Stimulated activated CD8-positive, alpha-beta memory T cell treated with anti-CD3 and anti-CD28 coated beads, Interleukin-4, amount 100 ng/mL, for 24 hours (primary cell): ENCODE results near the gene LTB.
A peak's percentile ranks its signal among the peaks of the same experiment; 100 is the strongest.
"Not testable (repeated sequence)": the region's sequence is repeated elsewhere in the genome, so short reads cannot be mapped to it uniquely, and the experiment has no call there.

ENCODE experiments used
- DNase-seq: peaks from one replicate; pipeline ENCODE4 v3.0.0-alpha.2; 2020; ENCODE audit warnings: low read depth

Gene LTB

GRCh38 chr6:31609519-31610406, 27.5 kb upstream of the LTB start:
- no peak for DNase-seq

DNA sequence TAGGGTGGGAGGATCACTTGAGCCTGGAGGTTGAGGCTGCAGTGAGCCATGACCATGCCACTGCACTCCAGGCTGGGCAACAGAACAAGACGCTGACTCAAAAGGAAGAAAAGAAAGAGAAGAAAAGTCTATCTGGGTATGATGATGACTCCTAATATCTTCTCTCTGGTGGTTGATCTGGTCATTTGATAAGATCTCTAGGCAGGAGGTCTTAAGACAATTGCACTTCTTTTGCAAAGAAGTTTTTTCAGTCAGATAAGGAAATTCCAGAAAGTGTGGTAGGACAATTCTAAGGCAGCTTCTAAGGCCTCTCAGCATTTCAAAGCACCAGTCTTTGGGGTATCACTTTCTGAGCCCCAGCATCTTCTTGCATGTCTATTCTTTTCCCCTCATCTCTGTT, 25.1 kb upstream of the LTB start:
- DNase-seq = no peak

- no peak for DNase-seq
Measured at GRCh38 chr6:31597006-31597405, 14.8 kb upstream of the LTB start.

DNA sequence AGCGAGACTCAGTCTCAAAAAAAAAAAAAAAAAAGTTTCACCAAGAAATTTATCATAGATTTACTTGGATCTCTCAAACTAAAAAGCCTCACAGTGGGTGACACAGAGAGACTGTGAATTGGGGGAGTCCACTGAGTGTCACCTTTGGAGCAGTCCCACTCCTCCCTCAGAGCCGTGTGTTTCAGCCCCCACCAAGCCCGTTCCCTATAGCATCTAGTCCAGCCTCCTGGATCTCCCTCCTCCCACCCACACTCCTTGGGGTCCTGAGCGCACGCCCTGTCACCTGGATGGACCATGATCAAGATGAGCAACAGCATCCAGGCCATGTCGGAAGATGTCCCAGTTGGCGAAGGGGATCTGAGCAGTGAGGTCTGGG, 10.2 kb upstream of the LTB start:
- no peak for DNase-seq

- not testable (repeated sequence) for DNase-seq
Measured at GRCh38 chr6:31590691-31591090, 8.5 kb upstream of the LTB start.

GRCh38 chr6:31588871-31589650, 6.8 kb upstream of the LTB start:
- no peak for DNase-seq

DNA sequence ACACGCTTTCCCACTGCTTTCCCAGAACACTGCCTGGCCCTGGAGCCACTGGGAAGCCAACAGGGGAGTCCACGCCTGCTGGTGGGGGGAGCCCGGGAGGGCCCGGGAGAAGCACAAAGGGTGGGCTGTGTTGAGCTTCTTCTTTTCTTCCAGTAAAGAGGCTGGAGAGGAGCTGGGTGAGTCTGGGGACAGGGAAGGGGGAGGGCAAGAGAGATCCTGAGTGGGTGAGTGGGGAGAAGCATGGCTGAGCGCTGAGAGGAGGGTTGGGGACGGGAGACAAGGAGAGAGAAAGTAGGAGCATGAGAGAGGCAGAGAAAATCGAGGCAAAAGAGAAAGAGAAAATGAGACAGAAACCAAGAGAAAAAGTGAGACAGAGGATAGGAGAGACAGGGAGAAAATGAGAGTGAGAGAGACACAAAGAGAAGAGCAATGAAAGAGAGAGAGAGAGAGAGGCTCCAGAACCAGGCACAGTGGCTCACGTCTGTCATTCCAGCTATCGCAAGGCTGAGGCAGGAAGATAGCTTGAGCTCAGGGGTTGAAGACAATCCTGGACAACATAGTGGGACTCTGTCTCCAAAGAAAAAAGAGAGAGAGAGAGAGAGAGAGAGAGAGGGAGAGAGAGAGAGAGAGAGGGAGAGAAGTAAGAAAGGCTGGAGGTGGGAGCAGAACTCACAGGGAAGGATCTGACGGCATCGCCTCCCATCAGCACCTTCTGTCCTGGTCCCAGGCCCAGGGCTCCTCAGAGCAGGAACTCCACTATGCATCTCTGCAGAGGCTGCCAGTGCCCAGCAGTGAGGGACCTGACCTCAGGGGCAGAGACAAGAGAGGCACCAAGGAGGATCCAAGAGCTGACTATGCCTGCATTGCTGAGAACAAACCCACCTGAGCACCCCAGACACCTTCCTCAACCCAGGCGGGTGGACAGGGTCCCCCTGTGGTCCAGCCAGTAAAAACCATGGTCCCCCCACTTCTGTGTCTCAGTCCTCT, 5.9 kb upstream of the LTB start:
- no peak for DNase-seq

- no peak for DNase-seq
Measured at GRCh38 chr6:31586599-31587281, 4.5 kb upstream of the LTB start.

DNA sequence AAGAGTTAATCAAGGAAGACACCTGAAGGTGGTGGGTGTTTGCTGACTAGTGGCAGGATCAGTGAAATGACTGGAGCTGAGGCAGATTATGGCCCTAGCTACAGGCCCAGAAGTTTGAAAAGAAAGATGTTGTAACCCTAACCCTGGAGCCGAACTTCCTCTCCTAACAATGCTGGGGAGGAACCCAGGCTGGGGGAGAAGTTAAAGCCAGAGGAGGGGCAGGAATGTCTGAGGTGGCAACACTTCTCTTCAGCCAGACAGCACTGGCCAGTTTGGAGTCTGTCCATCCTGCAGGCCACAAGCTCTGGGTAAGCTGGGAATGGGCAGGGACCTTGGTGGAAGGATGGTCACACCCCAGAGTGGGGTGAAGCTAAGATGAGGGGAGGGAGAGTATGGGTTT, 3.8 kb upstream of the LTB start, which contains the start of gene LST1:
Gene LST1 (plus strand): TSS at position 270 of the 400 bp plus-strand sequence. CDS start 1,023 bp downstream, outside the sequence.
- no peak for DNase-seq

DNA sequence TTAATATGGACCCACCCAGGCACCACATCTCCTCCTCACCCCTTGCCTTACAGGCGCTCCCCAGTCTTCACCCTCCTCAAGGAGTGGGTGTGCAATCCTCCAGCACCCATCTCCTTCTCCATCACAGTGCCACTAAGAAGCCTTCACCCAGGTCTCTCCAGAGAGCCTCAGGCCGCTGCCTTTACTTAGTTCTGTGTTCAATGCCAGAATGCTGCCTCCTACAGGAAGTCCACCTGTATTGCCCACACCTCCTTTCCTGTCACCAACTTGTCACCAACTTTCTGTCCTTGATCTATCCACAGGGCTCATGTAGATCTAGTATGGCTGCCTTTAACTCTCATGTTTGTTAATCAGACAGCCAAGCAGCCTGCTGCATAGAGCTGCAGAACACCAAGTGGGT, 3.3 kb upstream of the LTB start:
- no peak for DNase-seq

- no peak for DNase-seq
Measured at GRCh38 chr6:31581434-31582229, 592 bp downstream of the LTB start.

DNA sequence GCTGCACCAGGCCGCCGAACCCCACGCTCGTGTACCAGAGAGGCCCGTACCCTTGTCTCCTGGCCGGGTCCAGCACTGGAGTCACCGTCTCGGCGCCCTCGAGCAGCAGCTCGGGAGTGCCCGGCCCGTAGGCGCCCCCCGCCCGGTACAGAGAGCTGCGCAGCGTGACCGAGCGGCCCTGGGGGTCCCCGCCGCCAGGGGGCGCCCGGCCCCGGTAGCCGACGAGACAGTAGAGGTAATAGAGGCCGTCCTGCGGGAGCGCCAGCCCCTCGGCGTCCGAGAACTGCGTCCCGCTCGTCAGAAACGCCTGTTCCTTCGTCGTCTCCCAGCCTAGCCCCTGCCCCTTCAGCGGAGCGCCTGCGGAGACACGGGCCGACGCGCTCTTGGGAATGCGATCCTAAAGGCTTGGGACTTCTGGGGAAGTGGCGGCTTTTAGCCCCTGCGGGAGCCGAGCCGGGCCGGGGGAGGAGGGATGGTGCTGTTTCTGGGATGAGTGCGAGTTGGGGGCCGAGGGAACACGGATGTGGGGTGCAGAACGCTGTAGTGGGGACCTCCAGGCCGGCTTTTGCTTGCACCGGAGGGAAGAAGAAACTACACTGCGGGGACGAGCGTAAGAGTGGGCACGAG, 1.3 kb downstream of the LTB start:
- DNase-seq = peak; percentile 83

DNA sequence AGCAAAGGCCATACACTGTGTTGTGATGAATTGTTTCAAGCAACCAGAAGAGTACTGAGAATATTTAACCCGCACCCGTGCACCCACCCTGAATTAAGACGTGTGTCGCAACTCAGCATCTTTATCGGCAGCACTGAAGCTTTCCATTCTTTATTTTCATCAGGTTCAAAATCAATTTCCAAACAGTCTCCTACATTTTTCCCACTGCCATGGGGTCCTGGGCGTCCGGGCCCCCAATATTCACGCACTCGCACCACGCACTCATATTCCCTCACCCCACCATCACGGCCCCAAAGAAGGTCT, 1.8 kb downstream of the LTB start:
- DNase-seq = no peak

DNA sequence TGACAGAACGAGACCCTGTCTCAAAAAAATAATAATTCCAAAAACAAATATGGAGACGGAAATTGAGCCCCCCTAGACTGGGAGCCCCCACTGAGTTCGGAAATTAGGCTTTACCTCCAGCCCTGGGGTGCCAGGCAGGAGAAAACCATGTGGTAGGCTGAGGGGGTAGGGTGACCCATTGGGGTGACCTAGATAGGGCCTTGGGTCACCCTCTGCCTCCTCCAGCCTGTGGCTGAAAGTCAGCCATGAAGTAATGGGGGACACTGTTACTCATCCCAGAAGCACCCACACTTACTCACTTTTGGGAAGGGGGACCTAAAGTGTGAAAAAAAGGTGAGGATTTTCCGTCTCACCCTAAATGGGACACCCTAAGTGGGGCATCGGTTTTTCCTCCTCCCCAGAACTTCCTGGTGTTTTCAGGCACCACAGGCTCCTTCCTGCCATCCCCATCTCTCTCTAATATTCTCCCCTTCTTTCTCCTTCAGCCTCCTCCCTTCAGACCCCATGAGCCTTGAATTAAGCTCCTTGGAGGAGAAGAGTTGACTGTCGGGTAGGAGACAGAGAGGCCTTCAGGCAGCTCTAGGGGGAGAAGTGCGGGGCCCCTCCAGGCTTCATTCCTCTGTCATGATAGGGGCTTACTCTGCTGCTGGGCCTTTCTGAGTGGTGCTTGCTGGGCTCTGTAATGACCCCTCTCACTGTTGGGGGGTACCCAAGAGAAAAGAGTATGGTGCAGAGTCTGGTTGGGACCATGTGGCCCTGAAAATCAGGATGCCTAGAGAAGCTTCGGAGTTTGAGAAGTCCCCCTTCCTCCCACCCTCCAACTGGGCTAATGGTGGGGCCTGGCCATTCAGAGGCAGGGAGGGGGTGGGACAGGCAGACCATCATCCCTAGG, 2.4 kb downstream of the LTB start:
- DNase-seq = no peak

DNA sequence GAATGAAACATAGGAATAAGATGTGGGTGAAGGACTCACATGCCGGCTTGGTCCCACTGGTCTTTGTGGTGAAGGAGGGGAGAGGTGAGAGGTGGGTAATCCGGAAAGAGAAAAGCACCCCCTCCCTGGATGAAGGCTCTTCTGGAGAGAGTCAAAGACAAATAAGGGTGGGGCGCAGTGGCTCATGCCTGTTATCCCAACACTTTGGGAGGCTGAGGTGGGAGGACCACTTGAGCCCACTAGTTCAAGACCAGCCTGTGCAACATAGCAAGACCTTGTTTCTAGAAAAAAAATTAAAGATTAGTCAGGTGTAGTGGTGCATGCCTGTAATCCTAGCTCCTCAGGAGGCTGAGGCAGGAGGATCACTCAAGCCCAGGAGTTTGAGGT, 3.1 kb downstream of the LTB start:
- no peak for DNase-seq

GRCh38 chr6:31578184-31579118, 3.8 kb downstream of the LTB start:
- DNase-seq = no peak

DNA sequence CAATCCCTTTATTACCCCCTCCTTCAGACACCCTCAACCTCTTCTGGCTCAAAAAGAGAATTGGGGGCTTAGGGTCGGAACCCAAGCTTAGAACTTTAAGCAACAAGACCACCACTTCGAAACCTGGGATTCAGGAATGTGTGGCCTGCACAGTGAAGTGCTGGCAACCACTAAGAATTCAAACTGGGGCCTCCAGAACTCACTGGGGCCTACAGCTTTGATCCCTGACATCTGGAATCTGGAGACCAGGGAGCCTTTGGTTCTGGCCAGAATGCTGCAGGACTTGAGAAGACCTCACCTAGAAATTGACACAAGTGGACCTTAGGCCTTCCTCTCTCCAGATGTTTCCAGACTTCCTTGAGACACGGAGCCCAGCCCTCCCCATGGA, 4.7 kb downstream of the LTB start:
- DNase-seq = no peak

DNA sequence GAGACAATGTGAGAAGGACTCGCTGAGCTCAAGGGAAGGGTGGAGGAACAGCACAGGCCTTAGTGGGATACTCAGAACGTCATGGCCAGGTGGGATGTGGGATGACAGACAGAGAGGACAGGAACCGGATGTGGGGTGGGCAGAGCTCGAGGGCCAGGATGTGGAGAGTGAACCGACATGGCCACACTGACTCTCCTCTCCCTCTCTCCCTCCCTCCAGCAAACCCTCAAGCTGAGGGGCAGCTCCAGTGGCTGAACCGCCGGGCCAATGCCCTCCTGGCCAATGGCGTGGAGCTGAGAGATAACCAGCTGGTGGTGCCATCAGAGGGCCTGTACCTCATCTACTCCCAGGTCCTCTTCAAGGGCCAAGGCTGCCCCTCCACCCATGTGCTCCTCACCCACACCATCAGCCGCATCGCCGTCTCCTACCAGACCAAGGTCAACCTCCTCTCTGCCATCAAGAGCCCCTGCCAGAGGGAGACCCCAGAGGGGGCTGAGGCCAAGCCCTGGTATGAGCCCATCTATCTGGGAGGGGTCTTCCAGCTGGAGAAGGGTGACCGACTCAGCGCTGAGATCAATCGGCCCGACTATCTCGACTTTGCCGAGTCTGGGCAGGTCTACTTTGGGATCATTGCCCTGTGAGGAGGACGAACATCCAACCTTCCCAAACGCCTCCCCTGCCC, 5.2 kb downstream of the LTB start:
- DNase-seq = no peak
